PFSK-1 (cell line): ENCODE data around the gene HERC6.

Source experiments
- FOXP2 ChIP-seq: optimal IDR thresholded peaks from 2 replicates; pipeline ENCODE3; 2011; ENCODE audit warnings: borderline replicate concordance, control low read depth, inconsistent platforms; ENCODE audit not compliant: insufficient read depth; ENCODE audit errors: extremely low read length, extremely low read depth
- POLR2AphosphoS5 ChIP-seq: IDR thresholded peaks from 2 replicates; pipeline ENCODE4 v1.6.1; 2012; ENCODE audit warnings: low read depth, mild to moderate bottlenecking, control low read depth, low read length, moderate library complexity
- REST ChIP-seq, 2 experiments: IDR thresholded peaks; 2 replicates each; pipeline versions ENCODE4 v1.6.1 to v1.8.0; 2011 to 2012; ENCODE audit warnings: low read depth in 2 of 2, low read length in 2 of 2, control low read depth in 1 of 2, inconsistent platforms in 1 of 2, mild to moderate bottlenecking in 1 of 2, moderate library complexity in 1 of 2; ENCODE audit not compliant: insufficient read depth in 1 of 2
- SIN3A ChIP-seq: IDR thresholded peaks from 2 replicates; pipeline ENCODE4 v1.6.1; 2012; ENCODE audit warnings: mild to moderate bottlenecking, low read length, moderate library complexity, borderline replicate concordance; ENCODE audit not compliant: insufficient read depth
- TAF1 ChIP-seq: IDR thresholded peaks from 2 replicates; pipeline ENCODE4 v1.6.1; 2012; ENCODE audit warnings: low read length, control low read depth, borderline replicate concordance; ENCODE audit not compliant: insufficient read depth

GRCh38 chr4:88443486-88443885 lies 64.8 kb downstream of the HERC6 start:
- TF ChIP-seq TAF1: no peak
- TF ChIP-seq REST (IDR thresholded peaks at IDR 0.05; ENCODE audit: insufficient read depth in 1 of 2, low read depth in 2 of 2, low read length in 2 of 2): no peak
- no peak for TF ChIP-seq FOXP2
- TF ChIP-seq POLR2AphosphoS5: no peak
- no peak for TF ChIP-seq SIN3A
